Spleen (tissue), 11 donors: ENCODE measurements around the gene PHF10. TPM values are rescaled to one million over a fixed set of nuclear protein-coding genes. Genes with fewer than 3 reads are reported as not detected.

ENCODE experiments used
- DNase-seq: peaks from one replicate; pipeline ENCODE4 v3.0.0-alpha.2; 2020
- H3K27ac ChIP-seq, 8 donors: fragments of 200-600 bp; sonication (generic) in 7 of 8; 1 replicate in 4 of 8; 2 replicates in 4 of 8; pipeline versions ENCODE4 v1.5.0 to v1.8.0; 2016 to 2021; ENCODE audit warnings: inconsistent platforms in 4 of 8, mild to moderate bottlenecking in 4 of 8, moderate library complexity in 1 of 8
- H3K27me3 ChIP-seq, 7 donors: fragments of 200-600 bp; sonication (generic) in 6 of 7; replicated peaks in 1 of 7; 1 replicate in 4 of 7; 2 replicates in 3 of 7; pipeline versions ENCODE4 v1.5.0 to v1.8.0; 2016 to 2021; ENCODE audit warnings: inconsistent platforms in 3 of 7, mild to moderate bottlenecking in 1 of 7
- H3K36me3 ChIP-seq, 6 donors: fragments of 200-600 bp; sonication (generic) in 5 of 6; 1 replicate in 4 of 6; 2 replicates in 2 of 6; pipeline versions ENCODE4 v1.5.0 to v1.8.0; 2016 to 2021; ENCODE audit warnings: inconsistent platforms in 2 of 6
- H3K4me1 ChIP-seq, 6 donors: fragments of 200-600 bp; sonication (generic) in 5 of 6; 1 replicate in 3 of 6; 2 replicates in 3 of 6; pipeline versions ENCODE4 v1.5.0 to v1.8.0; 2016 to 2021; ENCODE audit warnings: inconsistent platforms in 3 of 6
- H3K4me3 ChIP-seq, 8 donors: fragments of 200-600 bp; sonication (generic) in 7 of 8; 1 replicate in 4 of 8; 2 replicates in 4 of 8; pipeline versions ENCODE4 v1.5.0 to v1.8.0; 2016 to 2021; ENCODE audit warnings: inconsistent platforms in 4 of 8, mild to moderate bottlenecking in 4 of 8, moderate library complexity in 2 of 8
- H3K9me3 ChIP-seq, 8 donors: fragments of 200-600 bp; sonication (generic) in 7 of 8; 1 replicate in 4 of 8; 2 replicates in 4 of 8; pipeline versions ENCODE4 v1.5.0 to v1.8.0; 2016 to 2021; ENCODE audit warnings: inconsistent platforms in 4 of 8
- POLR2A ChIP-seq, 3 donors: fragments of 450-650 bp; IDR thresholded peaks; one replicate each; pipeline ENCODE4 v1.5.1; 2017; ENCODE audit warnings: antibody characterized with exemption in 3 of 3, mild to moderate bottlenecking in 1 of 3
- POLR2AphosphoS5 ChIP-seq, 3 donors: sonication (generic); formaldehyde crosslinking; IDR thresholded peaks; one replicate each; pipeline ENCODE4 v1.5.1; 2017; ENCODE audit warnings: antibody characterized with exemption in 3 of 3
- WGBS, 5 donors: extraction: QIAGEN DNeasy Blood & Tissue Kit in 3 of 5; methylation state at CpG; one replicate each; pipeline versions ENCODE4 v1.1.5 to v1.1.7; 2013 to 2018; 5-methylcytosine and 5-hydroxymethylcytosine counted together
- intact Hi-C: fragments of 100-400 bp; cut with DNase I; formaldehyde crosslinking; loops from one replicate; pipeline ENCODE4 v1.15.0; 2023; ENCODE audit warnings: low total_unique reads
- polyA plus RNA-seq, 3 donors: library from polyadenylated mRNA; stranded (reverse); fragments of 200-250 nt; gene quantifications; one replicate each; pipeline ENCODE4 v1.2.1, GENCODE V29; 2013
- total RNA-seq, 7 donors: library from RNA; depleted of rRNA in 3 of 7; stranded (reverse); fragments of >200 nt in 3 of 7; fragmentation: NEBNext Ultra II Directional in 4 of 7; extraction: Animal tissue kit (Norgen Biotek cat#: 25700) in 4 of 7; gene quantifications; one replicate each; pipeline versions ENCODE4 v1.1.0 to v1.2.1, GENCODE V29; 2016 to 2021
- TF ChIP-seq, protein P1 (sequence below), 11 experiments: fragments of 200-600 bp in 7 of 11; fragments of 450-650 bp in 4 of 11; sonication (generic) in 4 of 11; IDR thresholded peaks in 8 of 11; conservative IDR thresholded peaks in 3 of 11; 1 replicate in 7 of 11; 2 replicates in 4 of 11; pipeline versions ENCODE4 v1.4.0 to v1.8.0; 2016 to 2021; ENCODE audit warnings: antibody characterized with exemption in 11 of 11, inconsistent platforms in 4 of 11, mild to moderate bottlenecking in 1 of 11
- donor health status: healthy with polysubstance abuse.
- donor health status: DM: no; HTN: no; CAD: no; lungs with moderate emphysema.
- donor health status: DM: no; HTN: no; CAD: no.
- donor health status: Bipolar disorder and iron deficiency.
- donor health status: healthy.
- donor health status: DM: no; HTN: no; CAD: no.
- donor health status: DM: yes; HTN: yes; CAD: no.

Gene PHF10
- total and polyA plus RNA-seq, 10 donors: 36.7 to 102 (median 58.0) TPM

DNA sequence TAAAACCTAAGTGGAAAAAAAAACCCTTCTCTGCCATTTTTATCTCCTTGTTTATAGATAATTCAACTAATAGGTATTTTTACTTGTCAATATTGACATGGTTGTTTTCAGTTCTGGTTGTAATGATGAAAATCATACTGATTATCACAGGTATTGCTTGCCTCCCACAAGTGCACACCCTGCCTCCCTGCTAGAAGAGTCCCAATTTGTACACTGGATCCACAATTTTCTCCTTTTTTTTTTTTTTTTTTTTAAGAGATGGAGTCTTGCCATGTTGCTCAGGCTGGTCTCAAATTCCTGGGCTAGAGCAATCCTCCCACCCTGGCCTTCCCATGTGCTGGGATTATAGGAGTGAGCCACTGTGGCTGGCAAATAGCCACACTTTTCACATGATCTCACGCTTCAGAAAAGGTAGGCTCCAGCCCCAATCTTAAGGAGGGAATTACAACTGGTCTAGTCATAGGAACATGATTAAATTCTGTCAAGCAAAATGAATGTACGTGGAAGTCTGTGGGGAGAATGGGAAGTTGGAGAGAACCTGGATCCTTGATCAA is 14.8 kb upstream of the PHF10 start:
- 88 to 98% (median 91%) methylated on average over 2 of the region's 2 CpGs for WGBS, 5 donors
- TF ChIP-seq POLR2A (IDR thresholded peaks at IDR 0.05): no peak
- TF ChIP-seq, protein P1, sequence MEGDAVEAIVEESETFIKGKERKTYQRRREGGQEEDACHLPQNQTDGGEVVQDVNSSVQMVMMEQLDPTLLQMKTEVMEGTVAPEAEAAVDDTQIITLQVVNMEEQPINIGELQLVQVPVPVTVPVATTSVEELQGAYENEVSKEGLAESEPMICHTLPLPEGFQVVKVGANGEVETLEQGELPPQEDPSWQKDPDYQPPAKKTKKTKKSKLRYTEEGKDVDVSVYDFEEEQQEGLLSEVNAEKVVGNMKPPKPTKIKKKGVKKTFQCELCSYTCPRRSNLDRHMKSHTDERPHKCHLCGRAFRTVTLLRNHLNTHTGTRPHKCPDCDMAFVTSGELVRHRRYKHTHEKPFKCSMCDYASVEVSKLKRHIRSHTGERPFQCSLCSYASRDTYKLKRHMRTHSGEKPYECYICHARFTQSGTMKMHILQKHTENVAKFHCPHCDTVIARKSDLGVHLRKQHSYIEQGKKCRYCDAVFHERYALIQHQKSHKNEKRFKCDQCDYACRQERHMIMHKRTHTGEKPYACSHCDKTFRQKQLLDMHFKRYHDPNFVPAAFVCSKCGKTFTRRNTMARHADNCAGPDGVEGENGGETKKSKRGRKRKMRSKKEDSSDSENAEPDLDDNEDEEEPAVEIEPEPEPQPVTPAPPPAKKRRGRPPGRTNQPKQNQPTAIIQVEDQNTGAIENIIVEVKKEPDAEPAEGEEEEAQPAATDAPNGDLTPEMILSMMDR (IDR thresholded peaks at IDR 0.05 in 8 of 11, conservative IDR thresholded peaks at IDR 0.05 in 3 of 11): no peak
- no peak for TF ChIP-seq POLR2AphosphoS5 (IDR thresholded peaks at IDR 0.05)
- no peaks in the 10 kb centered on the region for H3K36me3 ChIP-seq
- DNase-seq: no peak
- H3K4me1 ChIP-seq: no peaks in the 10 kb centered on the region
- H3K27ac ChIP-seq: no peak overlapping the region
- intact Hi-C loops: no loop called here
- no peaks in the 10 kb centered on the region for H3K9me3 ChIP-seq
- H3K4me3 ChIP-seq: no peak overlapping the region
- no peaks in the 10 kb centered on the region for H3K27me3 ChIP-seq

DNA sequence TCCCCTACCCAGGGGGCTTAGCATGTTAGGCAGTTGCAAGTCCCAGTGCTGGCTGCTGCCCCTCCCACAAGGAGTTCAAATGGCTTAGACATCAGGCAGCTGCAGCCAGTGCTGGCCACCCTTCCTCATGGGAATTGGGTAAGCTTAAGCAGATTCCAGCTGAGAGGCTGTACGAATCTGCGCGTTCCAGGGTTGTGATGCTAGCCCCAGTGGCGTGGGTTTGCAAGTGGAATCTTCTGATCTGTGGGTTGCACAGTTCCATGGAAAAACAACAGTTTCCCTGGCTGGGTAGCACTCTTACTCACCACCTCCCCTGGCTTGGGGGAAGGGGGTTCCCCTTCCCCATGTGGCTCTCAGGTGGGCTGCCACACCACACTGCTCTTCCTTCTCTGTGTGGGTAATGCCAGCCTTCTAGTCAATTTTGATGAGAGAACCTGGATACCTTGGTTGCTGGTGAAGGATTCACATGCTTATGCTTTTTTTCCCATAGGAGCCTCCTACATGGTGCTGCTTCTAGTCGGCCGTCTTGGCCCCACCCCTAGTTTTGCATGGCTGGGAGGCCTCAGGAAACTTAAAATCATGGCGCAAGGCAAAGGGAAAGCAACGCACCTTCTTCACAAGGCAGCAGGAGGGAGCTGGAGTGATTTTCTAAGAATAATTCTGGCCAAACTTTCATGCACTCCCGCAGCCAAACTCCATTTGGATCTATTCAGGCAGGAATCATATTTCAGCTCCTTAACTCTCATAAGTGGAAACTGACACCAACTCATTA is 14.1 kb upstream of the PHF10 start:
- 74 to 82% (median 81%) methylated on average over 9 of the region's 9 CpGs for WGBS, 5 donors
- H3K27me3 ChIP-seq: no peaks in the 10 kb centered on the region
- H3K9me3 ChIP-seq: no peaks in the 10 kb centered on the region
- no peaks in the 10 kb centered on the region for H3K4me1 ChIP-seq
- TF ChIP-seq, protein P1 (IDR thresholded peaks at IDR 0.05 in 8 of 11, conservative IDR thresholded peaks at IDR 0.05 in 3 of 11): no peak
- TF ChIP-seq POLR2A (IDR thresholded peaks at IDR 0.05): no peak
- TF ChIP-seq POLR2AphosphoS5 (IDR thresholded peaks at IDR 0.05): no peak
- no peak overlapping the region for H3K27ac ChIP-seq
- H3K36me3 ChIP-seq: no peaks in the 10 kb centered on the region
- intact Hi-C loops: no loop called here
- no peak for DNase-seq
- H3K4me3 ChIP-seq: no peak overlapping the region

GRCh38 chr6:169729961-169730360 is 5.7 kb upstream of the PHF10 start:
- no peaks in the 10 kb centered on the region for H3K27me3 ChIP-seq
- intact Hi-C loops: no loop called here
- DNase-seq: no peak
- H3K36me3 ChIP-seq: no peaks in the 10 kb centered on the region
- H3K27ac ChIP-seq: no peak overlapping the region
- TF ChIP-seq, protein P1 (IDR thresholded peaks at IDR 0.05 in 8 of 11, conservative IDR thresholded peaks at IDR 0.05 in 3 of 11): no peak
- TF ChIP-seq POLR2A (IDR thresholded peaks at IDR 0.05): no peak
- TF ChIP-seq POLR2AphosphoS5 (IDR thresholded peaks at IDR 0.05): no peak
- peaks cover 0 to 10% (median 7%) of the 10 kb centered on the region in 6 donors for H3K4me1 ChIP-seq
- H3K9me3 ChIP-seq: no peaks in the 10 kb centered on the region
- no peak overlapping the region for H3K4me3 ChIP-seq

- no peaks in the 10 kb centered on the region for H3K27me3 ChIP-seq
- no peak for DNase-seq
- H3K9me3 ChIP-seq: no peaks in the 10 kb centered on the region
- H3K4me1 ChIP-seq: peaks cover 8 to 26% (median 20%) of the 10 kb centered on the region in 6 donors
- intact Hi-C loops: no loop called here
- no peak overlapping the region for H3K4me3 ChIP-seq
- H3K27ac ChIP-seq: peak overlapping the region in 5 of 8 donors; percentile 10 to 98 (median 96)
- TF ChIP-seq POLR2A (IDR thresholded peaks at IDR 0.05) (no peak), POLR2AphosphoS5 (IDR thresholded peaks at IDR 0.05) (no peak)
- TF ChIP-seq, protein P1 (IDR thresholded peaks at IDR 0.05 in 8 of 11, conservative IDR thresholded peaks at IDR 0.05 in 3 of 11): no peak
- H3K36me3 ChIP-seq: no peaks in the 10 kb centered on the region
These were observed 2.7 kb upstream of the PHF10 start for GRCh38 chr6:169726963-169727362.
